NB4 (cell line): ENCODE results near the gene SPTBN4.
"Not testable (repeated sequence)": the region's sequence is repeated elsewhere in the genome, so short reads cannot be mapped to it uniquely, and the experiment has no call there.

ENCODE experiments used
- DNase-seq: peaks from one replicate; pipeline ENCODE4 v3.0.0; 2010; ENCODE audit warnings: low read depth
- H3K4me3 ChIP-seq: one replicate; pipeline ENCODE4 v1.5.1; 2011; ENCODE audit warnings: mild to moderate bottlenecking, low read depth, low read length, moderate library complexity
- MYC ChIP-seq: IDR thresholded peaks from 2 replicates; pipeline ENCODE4 v1.6.1; 2011; ENCODE audit warnings: low read depth, low read length
- POLR2A ChIP-seq: IDR thresholded peaks from 2 replicates; pipeline ENCODE4 v1.6.1; 2011; ENCODE audit warnings: mild to moderate bottlenecking; ENCODE audit not compliant: insufficient read length; ENCODE audit errors: extremely low read depth
- TF ChIP-seq, protein P1 (sequence below): IDR thresholded peaks from 2 replicates; pipeline ENCODE4 v1.6.1; 2011; ENCODE audit warnings: low read depth, low read length
- TF ChIP-seq, protein P2 (sequence below): IDR thresholded peaks from one replicate; pipeline ENCODE4 v1.5.1; 2012; ENCODE audit warnings: low read depth, low read length

SPTBN4 gene

DNA sequence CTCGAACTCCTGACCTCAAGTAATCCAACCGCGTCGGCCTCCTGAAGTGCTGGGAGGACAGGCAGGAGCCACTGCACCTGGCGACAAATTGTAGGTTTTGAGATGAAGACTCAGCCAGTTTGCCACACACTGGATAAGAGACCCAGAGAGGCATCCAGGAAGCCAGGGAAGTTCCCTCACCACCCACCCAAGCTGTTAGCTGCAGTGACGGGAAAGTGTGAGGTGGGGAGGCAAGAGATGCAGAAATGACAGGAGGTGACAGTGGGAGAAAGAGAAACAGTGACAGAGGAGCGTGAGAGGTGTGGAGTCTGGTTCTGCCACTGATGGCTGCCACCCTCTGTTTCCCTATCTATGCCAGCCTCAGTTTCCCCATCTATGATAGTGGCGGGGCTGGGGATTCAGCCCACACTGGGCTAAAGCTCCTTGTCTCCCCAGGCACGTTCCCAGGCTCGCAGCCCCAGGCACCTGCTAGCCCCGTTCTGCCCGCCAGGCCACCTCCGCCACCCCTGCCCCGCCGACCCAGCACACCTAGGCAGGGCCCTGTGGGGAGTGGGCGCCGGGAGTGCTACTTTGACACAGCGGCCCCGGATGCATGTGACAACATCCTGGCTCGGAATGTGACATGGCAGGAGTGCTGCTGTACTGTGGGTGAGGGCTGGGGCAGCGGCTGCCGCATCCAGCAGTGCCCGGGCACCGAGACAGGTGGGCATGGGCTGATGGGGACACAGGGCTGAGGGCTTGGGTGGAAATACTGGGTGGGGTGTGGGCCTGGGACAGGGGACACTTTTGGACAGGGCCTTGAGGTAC is 155.4 kb downstream of the SPTBN4 start:
- no peak for TF ChIP-seq POLR2A
- no peak for TF ChIP-seq MYC
- TF ChIP-seq, protein P1, sequence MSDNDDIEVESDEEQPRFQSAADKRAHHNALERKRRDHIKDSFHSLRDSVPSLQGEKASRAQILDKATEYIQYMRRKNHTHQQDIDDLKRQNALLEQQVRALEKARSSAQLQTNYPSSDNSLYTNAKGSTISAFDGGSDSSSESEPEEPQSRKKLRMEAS, result no peak
- TF ChIP-seq, protein P2, sequence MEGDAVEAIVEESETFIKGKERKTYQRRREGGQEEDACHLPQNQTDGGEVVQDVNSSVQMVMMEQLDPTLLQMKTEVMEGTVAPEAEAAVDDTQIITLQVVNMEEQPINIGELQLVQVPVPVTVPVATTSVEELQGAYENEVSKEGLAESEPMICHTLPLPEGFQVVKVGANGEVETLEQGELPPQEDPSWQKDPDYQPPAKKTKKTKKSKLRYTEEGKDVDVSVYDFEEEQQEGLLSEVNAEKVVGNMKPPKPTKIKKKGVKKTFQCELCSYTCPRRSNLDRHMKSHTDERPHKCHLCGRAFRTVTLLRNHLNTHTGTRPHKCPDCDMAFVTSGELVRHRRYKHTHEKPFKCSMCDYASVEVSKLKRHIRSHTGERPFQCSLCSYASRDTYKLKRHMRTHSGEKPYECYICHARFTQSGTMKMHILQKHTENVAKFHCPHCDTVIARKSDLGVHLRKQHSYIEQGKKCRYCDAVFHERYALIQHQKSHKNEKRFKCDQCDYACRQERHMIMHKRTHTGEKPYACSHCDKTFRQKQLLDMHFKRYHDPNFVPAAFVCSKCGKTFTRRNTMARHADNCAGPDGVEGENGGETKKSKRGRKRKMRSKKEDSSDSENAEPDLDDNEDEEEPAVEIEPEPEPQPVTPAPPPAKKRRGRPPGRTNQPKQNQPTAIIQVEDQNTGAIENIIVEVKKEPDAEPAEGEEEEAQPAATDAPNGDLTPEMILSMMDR, result no peak
- DNase-seq, result no peak

DNA sequence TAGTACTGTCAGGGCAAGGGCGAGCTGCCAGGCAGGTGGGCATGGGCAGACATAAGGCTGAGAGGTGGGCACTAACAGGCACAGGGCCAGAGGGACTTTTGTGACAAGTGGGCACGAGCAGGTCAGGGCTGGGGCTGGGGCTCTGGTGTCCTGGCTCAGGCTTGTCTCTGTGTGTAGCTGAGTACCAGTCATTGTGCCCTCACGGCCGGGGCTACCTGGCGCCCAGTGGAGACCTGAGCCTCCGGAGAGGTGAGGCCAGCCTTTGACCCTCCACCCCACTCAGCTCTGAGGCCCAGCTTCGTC is 155.9 kb downstream of the SPTBN4 start:
- H3K4me3 ChIP-seq, result no peak overlapping the region
- TF ChIP-seq POLR2A (no peak), MYC (no peak)
- TF ChIP-seq, protein P1, result no peak
- TF ChIP-seq, protein P2, result no peak
- no peak for DNase-seq

More for the DNA sequence above, 155.4 kb downstream of the SPTBN4 start:
- H3K4me3 ChIP-seq, result no peak overlapping the region

DNA sequence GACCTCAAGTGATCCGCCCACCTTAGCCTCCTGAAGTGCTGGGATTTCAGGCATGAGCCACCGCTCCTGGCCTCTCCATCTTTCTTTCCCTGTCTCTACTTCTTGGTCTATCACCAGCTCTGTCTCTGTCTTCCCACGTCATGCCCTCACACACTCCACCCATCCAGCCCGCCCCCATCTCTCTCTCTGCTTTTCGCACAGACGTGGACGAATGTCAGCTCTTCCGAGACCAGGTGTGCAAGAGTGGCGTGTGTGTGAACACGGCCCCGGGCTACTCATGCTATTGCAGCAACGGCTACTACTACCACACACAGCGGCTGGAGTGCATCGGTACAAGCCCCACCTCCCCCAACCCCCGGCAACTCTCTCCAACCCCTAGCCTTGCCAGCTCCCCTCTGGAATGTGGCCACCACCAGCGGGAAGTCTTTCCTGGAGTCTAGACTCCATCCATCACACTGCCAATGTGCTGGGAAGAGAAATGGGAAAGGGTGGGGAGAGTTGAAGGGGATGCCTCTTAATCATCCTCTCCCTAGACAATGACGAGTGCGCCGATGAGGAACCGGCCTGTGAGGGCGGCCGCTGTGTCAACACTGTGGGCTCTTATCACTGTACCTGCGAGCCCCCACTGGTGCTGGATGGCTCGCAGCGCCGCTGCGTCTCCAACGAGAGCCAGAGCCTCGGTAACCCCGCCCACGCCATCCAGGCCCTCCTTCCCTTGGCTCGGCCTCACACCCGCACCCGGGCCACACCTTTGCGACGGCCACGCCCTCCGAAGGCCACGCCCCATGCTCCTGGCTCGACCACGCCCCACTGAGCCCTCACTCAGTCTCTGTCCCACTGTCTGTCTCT is 156.8 kb downstream of the SPTBN4 start:
- H3K4me3 ChIP-seq, result no peak overlapping the region
- TF ChIP-seq, protein P1, result no peak
- TF ChIP-seq, protein P2, result no peak
- TF ChIP-seq POLR2A (no peak), MYC (no peak)
- DNase-seq, result peak; percentile 49

DNA sequence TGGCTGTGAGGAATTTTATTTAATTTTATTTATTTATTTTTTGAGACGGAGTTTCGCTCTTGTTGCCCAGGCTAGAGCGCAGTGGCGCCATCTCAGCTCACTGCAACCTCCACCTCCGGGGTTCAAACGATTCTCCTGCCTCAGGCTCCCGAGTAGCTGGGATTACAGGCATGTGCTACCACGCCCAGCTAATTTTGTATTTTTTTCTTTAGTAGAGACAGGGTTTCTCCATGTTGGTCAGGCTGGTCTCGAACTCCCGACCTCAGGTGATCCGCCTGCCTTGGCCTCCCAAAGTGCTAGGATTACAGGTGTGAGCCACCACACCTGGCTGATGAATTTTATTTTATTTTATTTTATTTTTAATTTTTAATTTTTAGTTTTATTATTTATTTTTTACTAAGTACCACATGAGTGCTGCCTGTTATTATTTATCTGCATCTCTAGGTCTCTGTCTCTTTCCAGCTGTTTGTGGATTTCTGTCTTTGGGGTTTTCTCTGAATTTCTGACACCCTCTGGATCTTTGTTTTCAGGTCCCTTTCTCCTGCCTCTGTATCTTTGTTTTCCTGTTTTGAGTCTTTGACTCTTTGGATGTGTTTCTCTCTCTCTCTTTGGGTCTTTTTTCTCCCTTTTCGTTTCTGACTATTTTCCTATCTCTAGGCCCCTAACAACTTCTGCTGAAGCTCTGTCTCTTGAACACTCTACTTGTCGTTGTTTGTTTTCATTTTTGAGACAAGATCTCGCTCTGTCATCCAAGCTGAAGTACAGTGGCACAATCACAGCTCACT is 157.8 kb downstream of the SPTBN4 start:
- H3K4me3 ChIP-seq, DNase-seq: not testable (repeated sequence)

DNA sequence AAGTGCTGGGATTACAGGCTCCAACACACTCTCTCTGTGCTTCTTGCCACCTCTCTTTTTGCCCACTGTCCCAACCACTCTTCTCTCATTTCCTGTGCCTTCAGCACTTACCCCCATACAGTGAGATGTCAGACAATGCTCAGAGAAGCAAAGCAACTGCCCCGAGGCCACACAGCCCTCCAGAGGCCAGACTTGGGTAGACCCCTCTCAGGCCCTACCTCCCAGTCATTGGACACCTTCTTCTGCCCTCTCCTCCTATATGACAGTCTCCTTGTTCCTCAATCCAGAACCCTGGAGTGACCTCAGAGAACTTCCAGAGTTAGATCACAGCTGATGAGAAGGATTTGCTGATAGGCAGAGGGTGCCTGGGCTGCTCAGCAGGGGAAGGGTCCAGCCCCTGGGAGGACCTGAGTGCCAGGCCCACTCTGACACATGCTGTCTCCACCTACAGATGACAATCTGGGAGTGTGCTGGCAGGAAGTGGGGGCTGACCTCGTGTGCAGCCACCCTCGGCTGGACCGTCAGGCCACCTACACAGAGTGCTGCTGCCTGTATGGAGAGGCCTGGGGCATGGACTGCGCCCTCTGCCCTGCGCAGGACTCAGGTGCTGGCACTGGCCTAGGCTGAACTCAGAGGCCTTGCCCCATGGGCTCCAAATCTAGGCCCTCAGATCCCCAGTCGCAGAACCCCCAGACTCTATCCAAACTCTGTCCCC is 158.8 kb downstream of the SPTBN4 start:
- TF ChIP-seq MYC, result no peak
- TF ChIP-seq, protein P2, result no peak
- TF ChIP-seq POLR2A, result no peak
- TF ChIP-seq, protein P1, result no peak
- DNase-seq, result no peak
- H3K4me3 ChIP-seq, result no peak overlapping the region
